Measurements from ENCODE around the gene SACS.

SACS gene

GRCh38 chr13:23462815-23463559 lies 29.5 kb upstream of the SACS start:
- no peak for TF ChIP-seq CTCF (IDR thresholded peaks at IDR 0.05; ENCODE audit: low read depth, low read length)
- no peak overlapping the region for H3K4me3 ChIP-seq (replicated peaks in 1 of 2; ENCODE audit: low read depth in 2 of 2, low read length in 2 of 2)
- DNase-seq (ENCODE audit: low read depth in 2 of 2): no peak

- DNase-seq (ENCODE audit: low read depth in 2 of 2): no peak
- H3K4me3 ChIP-seq (replicated peaks in 1 of 2; ENCODE audit: low read depth in 2 of 2, low read length in 2 of 2): no peak overlapping the region
- no peak for TF ChIP-seq CTCF (IDR thresholded peaks at IDR 0.05; ENCODE audit: low read depth, low read length)
These were observed 28.0 kb upstream of the SACS start for GRCh38 chr13:23461544-23461943.

GRCh38 chr13:23460921-23461320 lies 27.4 kb upstream of the SACS start:
- no peak overlapping the region for H3K4me3 ChIP-seq (replicated peaks in 1 of 2; ENCODE audit: low read depth in 2 of 2, low read length in 2 of 2)
- DNase-seq (ENCODE audit: low read depth in 2 of 2): no peak
- TF ChIP-seq CTCF (IDR thresholded peaks at IDR 0.05; ENCODE audit: low read depth, low read length): no peak

- no peak for DNase-seq (ENCODE audit: low read depth in 2 of 2)
- H3K4me3 ChIP-seq (replicated peaks in 1 of 2; ENCODE audit: low read depth in 2 of 2, low read length in 2 of 2): no peak overlapping the region
- TF ChIP-seq CTCF (IDR thresholded peaks at IDR 0.05; ENCODE audit: low read depth, low read length): no peak
These were observed 26.8 kb upstream of the SACS start for GRCh38 chr13:23460309-23460708.

- DNase-seq (ENCODE audit: low read depth in 2 of 2): no peak
- no peak overlapping the region for H3K4me3 ChIP-seq (replicated peaks in 1 of 2; ENCODE audit: low read depth in 2 of 2, low read length in 2 of 2)
- no peak for TF ChIP-seq CTCF (IDR thresholded peaks at IDR 0.05; ENCODE audit: low read depth, low read length)
These were observed 25.5 kb upstream of the SACS start for GRCh38 chr13:23458989-23459388.

- H3K4me3 ChIP-seq (replicated peaks in 1 of 2; ENCODE audit: low read depth in 2 of 2, low read length in 2 of 2): no peak overlapping the region
- no peak for DNase-seq (ENCODE audit: low read depth in 2 of 2)
- no peak for TF ChIP-seq CTCF (IDR thresholded peaks at IDR 0.05; ENCODE audit: low read depth, low read length)
These were observed 23.1 kb upstream of the SACS start for GRCh38 chr13:23456437-23457210.

All from cardiac fibroblast (primary cell).